ENCODE measurements around the gene TNS3.
"Not testable (repeated sequence)": the region's sequence is repeated elsewhere in the genome, so short reads cannot be mapped to it uniquely, and the experiment has no call there.

TNS3 gene

DNA sequence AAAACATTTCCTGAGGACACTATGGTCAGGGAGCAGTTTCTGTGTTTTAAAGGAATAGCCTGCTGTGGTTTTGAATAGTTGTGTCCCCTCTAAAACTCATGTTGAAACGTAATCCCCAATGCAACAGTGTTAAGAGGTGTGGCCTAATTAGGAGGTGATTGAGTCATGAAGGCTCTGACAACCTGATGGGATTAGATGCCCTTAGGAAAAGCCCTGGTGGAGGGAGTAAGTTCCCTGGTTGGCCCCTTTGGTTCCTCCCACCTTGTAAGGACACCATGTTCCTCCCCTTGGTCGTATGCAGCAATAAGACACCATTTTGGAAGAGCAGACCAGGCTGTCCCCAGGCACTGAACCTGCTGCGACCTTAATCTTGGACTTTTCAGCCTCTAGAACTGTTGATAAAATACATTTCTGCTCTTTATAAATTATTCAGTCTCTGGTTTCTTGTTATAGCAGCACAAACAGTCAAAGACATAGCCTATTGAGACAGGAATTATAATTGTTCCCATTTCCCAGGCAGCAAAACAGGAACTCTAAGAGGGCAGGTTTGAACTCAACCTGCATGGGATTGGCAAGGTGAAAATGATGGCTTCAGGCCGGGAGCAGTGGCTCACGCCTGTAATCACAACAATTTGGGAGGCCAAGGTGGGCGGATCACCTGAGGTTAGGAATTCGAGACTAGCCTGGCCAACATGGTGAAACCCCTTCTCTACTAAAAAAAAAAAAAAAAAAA, 20.5 kb upstream of the TNS3 start:
- no peak for DNase-seq

DNA sequence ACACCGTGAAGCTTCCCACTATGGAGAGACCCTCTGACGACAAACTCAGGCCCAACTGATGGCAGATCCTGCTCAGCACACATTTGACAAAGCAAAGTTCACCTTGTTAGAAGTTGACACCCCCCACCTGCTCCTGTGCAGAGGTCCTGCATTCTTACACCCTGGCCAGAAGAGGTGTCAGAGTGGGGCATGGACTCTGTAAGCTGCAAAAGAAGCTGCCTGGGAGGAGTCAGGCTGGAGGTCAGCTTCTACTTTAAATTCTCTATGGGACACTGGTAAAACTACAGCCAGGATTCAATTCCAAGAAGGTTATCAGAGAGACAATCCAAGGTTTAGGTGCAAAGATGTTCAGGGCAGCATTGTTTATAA, 20.0 kb upstream of the TNS3 start:
- DNase-seq: no peak

- no peak for DNase-seq
Observed at GRCh38 chr7:47601119-47601880, 19.4 kb upstream of the TNS3 start.

- DNase-seq: no peak
Observed at GRCh38 chr7:47600199-47601118, 18.5 kb upstream of the TNS3 start.

GRCh38 chr7:47597379-47597778, 15.5 kb upstream of the TNS3 start:
- DNase-seq: no peak

GRCh38 chr7:47596502-47597202, 14.7 kb upstream of the TNS3 start:
- no peak for DNase-seq

DNA sequence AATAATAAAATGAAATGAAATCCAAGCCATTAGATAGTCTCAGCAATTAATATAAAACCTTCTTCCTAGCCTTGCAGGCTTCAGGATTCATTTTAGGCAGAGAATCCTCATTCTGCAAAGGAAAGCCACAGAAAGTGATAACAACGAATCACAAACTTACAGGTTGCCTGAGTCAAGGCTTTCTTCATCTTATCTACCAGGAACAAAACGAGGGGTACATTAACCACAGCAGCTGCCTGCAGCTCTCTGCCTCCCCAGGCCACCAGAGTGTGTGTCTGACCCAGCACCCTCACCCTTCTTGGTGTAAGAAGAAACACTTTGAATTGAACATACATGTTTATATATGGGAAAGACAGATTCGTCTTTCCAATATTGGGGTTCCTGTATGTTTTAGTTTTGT, 12.5 kb upstream of the TNS3 start:
- DNase-seq: no peak

GRCh38 chr7:47591655-47592572, 10.0 kb upstream of the TNS3 start:
- DNase-seq: no peak

- no peak for DNase-seq
Observed at GRCh38 chr7:47591089-47591654, 9.3 kb upstream of the TNS3 start.

DNA sequence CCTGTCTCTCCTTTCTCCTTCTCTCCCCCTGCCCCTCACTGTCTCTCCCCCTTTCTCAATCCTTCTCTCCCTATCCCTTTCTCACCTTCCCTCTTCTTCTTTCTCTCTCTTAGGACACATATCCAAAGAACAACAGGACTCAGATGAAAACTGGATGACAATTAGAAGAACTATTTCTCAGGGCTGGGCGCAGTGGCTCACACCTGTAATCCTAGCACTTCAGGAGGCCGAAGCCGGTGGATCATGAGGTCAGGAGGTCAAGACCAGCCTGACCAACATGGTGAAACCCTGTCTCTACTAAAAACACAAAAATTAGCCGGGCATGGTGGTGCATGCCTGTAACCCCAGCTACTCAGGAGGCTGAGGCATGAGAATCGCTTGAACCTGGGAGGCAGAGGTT, 8.3 kb upstream of the TNS3 start:
- DNase-seq: not testable (repeated sequence)

- DNase-seq: no peak
Observed at GRCh38 chr7:47588704-47589225, 6.9 kb upstream of the TNS3 start.

- DNase-seq: no peak
Observed at GRCh38 chr7:47587976-47588375, 6.1 kb upstream of the TNS3 start.

GRCh38 chr7:47587351-47587750, 5.4 kb upstream of the TNS3 start:
- DNase-seq: no peak

DNA sequence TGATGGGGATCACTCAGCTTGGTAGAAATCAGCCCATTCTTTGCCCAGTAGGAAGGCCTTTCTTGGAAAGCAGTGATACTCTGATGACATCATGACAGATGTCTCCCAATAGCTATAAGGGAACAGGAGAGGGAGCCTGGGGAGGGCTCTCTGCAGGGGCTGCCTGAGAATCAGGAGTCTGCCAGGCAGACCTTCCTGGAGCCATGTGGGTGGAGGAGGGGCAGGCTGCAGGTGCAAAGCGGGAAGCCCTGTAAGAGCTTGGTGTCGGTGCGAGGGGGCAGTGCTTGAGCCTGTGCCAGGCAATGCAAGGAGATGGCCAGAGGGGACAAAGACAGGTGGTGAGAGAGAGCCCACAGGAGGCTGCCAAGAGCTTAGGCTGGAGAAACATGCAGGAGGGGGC, 5.0 kb upstream of the TNS3 start:
- no peak for DNase-seq

DNA sequence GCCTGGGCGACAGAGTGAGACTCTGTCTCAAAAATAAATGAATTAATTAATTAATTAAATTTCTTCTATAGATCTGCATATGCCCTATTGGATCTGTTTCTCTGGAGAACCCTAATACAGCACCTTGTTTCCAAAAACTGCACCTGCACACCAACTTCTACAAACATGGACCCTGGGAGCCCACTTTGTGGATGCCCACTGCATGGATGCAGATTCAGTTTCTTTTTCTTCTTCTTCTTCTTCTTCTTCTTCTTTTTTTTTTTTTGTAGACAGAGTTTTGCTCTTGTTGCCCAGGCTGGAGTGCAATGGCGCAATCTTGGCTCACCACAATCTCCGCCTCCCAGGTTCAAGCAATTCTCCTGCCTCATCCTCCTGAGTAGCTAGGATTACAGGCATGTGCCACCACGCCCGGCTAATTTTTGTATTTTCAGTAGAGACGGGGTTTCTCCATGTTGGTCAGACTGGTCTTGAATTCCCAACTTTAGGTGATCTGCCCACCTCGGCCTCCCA, 4.3 kb upstream of the TNS3 start:
- not testable (repeated sequence) for DNase-seq

GRCh38 chr7:47584536-47584895, 2.6 kb upstream of the TNS3 start:
- DNase-seq: no peak

DNA sequence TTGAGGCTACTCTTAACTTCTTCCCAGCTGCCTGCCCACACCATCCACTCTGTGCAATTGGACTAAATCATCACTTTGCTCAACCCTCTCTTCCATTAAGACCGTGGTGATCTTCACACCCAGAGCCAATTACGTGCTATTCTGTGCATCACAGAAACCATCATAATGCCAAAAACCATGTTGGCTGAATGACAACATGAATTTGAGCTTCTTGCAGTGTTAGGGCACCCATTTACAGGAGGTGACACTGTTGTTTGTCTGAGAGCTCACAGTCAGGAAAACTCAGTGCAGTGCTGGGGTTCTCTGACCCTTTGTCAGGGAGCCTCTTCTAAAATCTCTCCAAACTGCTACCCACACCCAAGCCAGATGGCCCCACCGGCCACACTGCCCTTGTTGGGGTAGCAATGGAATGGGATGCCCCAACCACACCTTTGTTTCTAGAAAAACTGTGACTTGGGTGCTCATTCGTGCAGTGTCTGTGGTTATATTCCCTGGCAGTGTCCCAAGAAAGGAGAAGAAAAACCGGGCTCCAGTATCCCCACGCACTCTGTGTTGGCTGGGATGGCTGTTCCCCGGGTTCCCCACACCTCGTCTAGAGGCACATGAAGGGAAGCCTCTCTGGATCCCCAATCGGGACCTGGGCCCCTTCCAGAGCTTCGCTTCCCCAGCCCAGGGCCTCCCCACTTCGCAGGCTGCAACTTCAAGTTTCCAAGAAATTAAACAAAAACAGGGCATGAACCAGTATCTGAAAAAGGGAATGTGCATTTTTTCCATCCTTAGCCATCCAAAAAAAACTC, 2.0 kb upstream of the TNS3 start:
- DNase-seq: no peak

GRCh38 chr7:47582764-47583738, 1.1 kb upstream of the TNS3 start:
- no peak for DNase-seq

GRCh38 chr7:47581438-47581803, 490 bp downstream of the TNS3 start:
- no peak for DNase-seq

Measured in 8988T (cell line).